ENCODE results near the gene CDADC1. TPM values are rescaled to one million over a fixed set of nuclear protein-coding genes. Genes with fewer than 3 reads are reported as not detected.

The CDADC1 gene
- total RNA-seq, 4 donors from 2014 or later = 9.0 to 19.5 (median 14.1) TPM

GRCh38 chr13:49240017-49240416, 7.7 kb upstream of the CDADC1 start:
- 30 to 39% methylated on average over 4 of the region's 4 CpGs for WGBS, 2 donors
- TF ChIP-seq CTCF (IDR thresholded peaks at IDR 0.05) = peak in 4 of 5 experiments; percentile 29 to 67 (median 41)
- TF ChIP-seq EP300 (IDR thresholded peaks at IDR 0.05) = no peak
- no peak overlapping the region for H3K27ac ChIP-seq

GRCh38 chr13:49241296-49241695, 6.4 kb upstream of the CDADC1 start:
- DNase-seq (ENCODE audit: low spot score in 2 of 2) = no peak
- H3K36me3 ChIP-seq = peaks cover 0 to 4% (median 0%) of the 10 kb centered on the region in 3 donors
- H3K27me3 ChIP-seq = no peaks in the 10 kb centered on the region
- no peak overlapping the region for H3K4me3 ChIP-seq
- H3K27ac ChIP-seq = no peak overlapping the region
- TF ChIP-seq EP300 (IDR thresholded peaks at IDR 0.05) (no peak), CTCF (IDR thresholded peaks at IDR 0.05) (no peak), POLR2A (IDR thresholded peaks at IDR 0.05) (no peak)
- no peaks in the 10 kb centered on the region for H3K4me1 ChIP-seq
- H3K9me3 ChIP-seq = peaks cover 0 to 5% (median 0%) of the 10 kb centered on the region in 4 donors
- WGBS, 2 donors = 93% methylated on average over 7 of the region's 7 CpGs

More at GRCh38 chr13:49240017-49240416, 7.7 kb upstream of the CDADC1 start:
- no peak for DNase-seq (ENCODE audit: low spot score in 2 of 2)
- no peaks in the 10 kb centered on the region for H3K27me3 ChIP-seq
- peaks cover 0 to 5% (median 0%) of the 10 kb centered on the region in 4 donors for H3K9me3 ChIP-seq
- peaks cover 0 to 4% (median 0%) of the 10 kb centered on the region in 3 donors for H3K36me3 ChIP-seq
- no peaks in the 10 kb centered on the region for H3K4me1 ChIP-seq
- H3K4me3 ChIP-seq = no peak overlapping the region

GRCh38 chr13:49245101-49245500, 2.6 kb upstream of the CDADC1 start:
- no peak for DNase-seq (ENCODE audit: low spot score in 2 of 2)
- Histone ChIP-seq H3K9me3 (peaks cover 0 to 5% (median 0%) of the 10 kb centered on the region in 4 donors), H3K36me3 (peaks cover 0 to 5% (median 0%) of the 10 kb centered on the region in 3 donors), H3K4me3 (no peak overlapping the region), H3K27ac (no peak overlapping the region), H3K4me1 (peaks cover 0 to 23% (median 10%) of the 10 kb centered on the region in 4 donors), H3K27me3 (no peaks in the 10 kb centered on the region)
- TF ChIP-seq CTCF (IDR thresholded peaks at IDR 0.05) (no peak), POLR2A (IDR thresholded peaks at IDR 0.05) (no peak), EP300 (IDR thresholded peaks at IDR 0.05) (no peak)

GRCh38 chr13:49246850-49247642, 679 bp upstream of the CDADC1 start:
- H3K4me1 ChIP-seq = peaks cover 0 to 40% (median 12%) of the 10 kb centered on the region in 4 donors
- peak overlapping the region; percentile 60 to 91 (median 68) for H3K4me3 ChIP-seq
- peaks cover 0 to 5% (median 0%) of the 10 kb centered on the region in 4 donors for H3K9me3 ChIP-seq
- WGBS, 2 donors = 24% methylated on average over 4 of the region's 4 CpGs
- DNase-seq (ENCODE audit: low spot score in 2 of 2) = no peak
- H3K36me3 ChIP-seq = peaks cover 0 to 15% (median 0%) of the 10 kb centered on the region in 3 donors
- H3K27ac ChIP-seq = peak overlapping the region; percentile 84 to 98 (median 90)
- no peaks in the 10 kb centered on the region for H3K27me3 ChIP-seq
- TF ChIP-seq CTCF (IDR thresholded peaks at IDR 0.05) = no peak
- TF ChIP-seq EP300 (IDR thresholded peaks at IDR 0.05) = no peak
- TF ChIP-seq POLR2A (IDR thresholded peaks at IDR 0.05) = no peak

- peak in 1 of 5 experiments; percentile 8 for TF ChIP-seq CTCF (IDR thresholded peaks at IDR 0.05)
- no peak for TF ChIP-seq EP300 (IDR thresholded peaks at IDR 0.05)
- DNase-seq (ENCODE audit: low spot score in 2 of 2) = no peak
- peak overlapping the region; percentile 60 to 91 (median 68) for H3K4me3 ChIP-seq
- H3K27me3 ChIP-seq = no peaks in the 10 kb centered on the region
- H3K36me3 ChIP-seq = peaks cover 0 to 15% (median 0%) of the 10 kb centered on the region in 3 donors
- 4 to 6% methylated on average over 6 of the region's 6 CpGs for WGBS, 2 donors
- H3K9me3 ChIP-seq = no peaks in the 10 kb centered on the region
- peak overlapping the region; percentile 84 to 98 (median 90) for H3K27ac ChIP-seq
- peaks cover 0 to 54% (median 12%) of the 10 kb centered on the region in 4 donors for H3K4me1 ChIP-seq
Measured at GRCh38 chr13:49248622-49249002, 887 bp downstream of the CDADC1 start.

Data from tibial nerve (tissue), 4 donors.